PC-9 (cell line): Measurements from ENCODE around the gene MARCHF11. TPM values are rescaled to one million over a fixed set of nuclear protein-coding genes. Genes with fewer than 3 reads are reported as not detected.

ENCODE experiments used
- BruUV-seq: library from RNA; stranded (reverse); fragments of 400-500 nt; replicated peaks from 2 replicates; lab custom pipeline; 2021; lab: Mats Ljungman, UMichigan
- CTCF ChIA-PET: fragments of 300-600 bp; sonication (Branson Sonifier 250); formaldehyde crosslinking; loops from one replicate; lab custom pipeline; 2022; ENCODE audit warnings: antibody characterized with exemption; lab: Charles Lee
- POLR2A ChIA-PET: fragments of 300-600 bp; sonication (Branson Sonifier 250); formaldehyde crosslinking; loops from one replicate; lab custom pipeline; 2022; ENCODE audit warnings: antibody characterized with exemption; ENCODE audit not compliant: unreplicated experiment; lab: Charles Lee
- DNase-seq, 2 experiments: peaks; one replicate each; pipeline versions ENCODE4 v3.0.0 to v3.0.0-alpha.2; 2015 to 2022; ENCODE audit warnings: mixed read lengths in 1 of 2
- H2AFZ ChIP-seq: fragments of 200-600 bp; sonication (generic); 2 replicates; pipeline ENCODE4 v1.8.1; 2017; ENCODE audit warnings: antibody characterized with exemption
- H3F3A ChIP-seq: fragments of 200-600 bp; sonication (generic); 2 replicates; pipeline ENCODE4 v1.8.1; 2017; ENCODE audit warnings: antibody characterized with exemption, mild to moderate bottlenecking, low read depth; ENCODE audit not compliant: insufficient read depth
- H3K27ac ChIP-seq: fragments of 200-600 bp; sonication (generic); 2 replicates; pipeline ENCODE4 v1.6.1; 2016; ENCODE audit warnings: mixed run types
- H3K27me3 ChIP-seq: fragments of 200-600 bp; sonication (generic); 2 replicates; pipeline ENCODE4 v1.6.1; 2016; ENCODE audit warnings: low read depth, mixed run types; ENCODE audit not compliant: insufficient read depth
- H3K36me3 ChIP-seq: fragments of 200-600 bp; sonication (generic); 2 replicates; pipeline ENCODE4 v1.6.1; 2016; ENCODE audit warnings: low read depth, mixed run types
- H3K4me1 ChIP-seq: fragments of 200-600 bp; sonication (generic); replicated peaks from 2 replicates; pipeline ENCODE4 v1.6.1; 2016; ENCODE audit warnings: mixed run types; ENCODE audit not compliant: insufficient read depth
- H3K4me2 ChIP-seq: fragments of 200-600 bp; sonication (generic); 2 replicates; pipeline ENCODE4 v1.6.1; 2017; ENCODE audit warnings: mixed run types
- H3K4me3 ChIP-seq: fragments of 200-600 bp; sonication (generic); 2 replicates; pipeline ENCODE4 v1.6.1; 2016; ENCODE audit warnings: mixed run types
- H3K79me2 ChIP-seq: fragments of 200-600 bp; sonication (generic); 2 replicates; pipeline ENCODE4 v1.6.1; 2017; ENCODE audit warnings: low read depth, mixed run types
- H3K9me2 ChIP-seq: fragments of 200-600 bp; sonication (generic); 2 replicates; pipeline ENCODE4 v1.8.1; 2017; ENCODE audit warnings: mild to moderate bottlenecking; ENCODE audit not compliant: insufficient read depth
- H3K9me3 ChIP-seq: fragments of 200-600 bp; sonication (generic); 2 replicates; pipeline ENCODE4 v1.8.1; 2016; ENCODE audit warnings: low read depth; ENCODE audit not compliant: insufficient read depth
- H4K20me1 ChIP-seq: fragments of 200-600 bp; sonication (generic); 2 replicates; pipeline ENCODE4 v1.8.1; 2017; ENCODE audit not compliant: insufficient read depth
- EZH2 ChIP-seq: fragments of 200-600 bp; sonication (generic); IDR thresholded peaks from 2 replicates; pipeline ENCODE4 v1.8.0; 2017; ENCODE audit warnings: antibody characterized with exemption, low read depth
- intact Hi-C: fragments of 100-400 bp; cut with micrococcal nuclease; formaldehyde crosslinking; loops from one replicate; pipeline ENCODE4 v1.10.0; 2022; ENCODE audit not compliant: unreplicated experiment
- total RNA-seq: library from RNA; stranded (reverse); gene quantifications from 2 replicates; pipeline ENCODE4 v1.2.3, GENCODE V29; 2021
- TF ChIP-seq, protein P1 (sequence below): fragments of 200-600 bp; sonication (generic); conservative IDR thresholded peaks from 2 replicates; pipeline ENCODE4 v1.6.1; 2017; ENCODE audit warnings: mixed run types, antibody characterized with exemption, mild to moderate bottlenecking, moderate library complexity

Gene MARCHF11
- total RNA-seq, 1 experiment from 2014 or later, result not detected

DNA sequence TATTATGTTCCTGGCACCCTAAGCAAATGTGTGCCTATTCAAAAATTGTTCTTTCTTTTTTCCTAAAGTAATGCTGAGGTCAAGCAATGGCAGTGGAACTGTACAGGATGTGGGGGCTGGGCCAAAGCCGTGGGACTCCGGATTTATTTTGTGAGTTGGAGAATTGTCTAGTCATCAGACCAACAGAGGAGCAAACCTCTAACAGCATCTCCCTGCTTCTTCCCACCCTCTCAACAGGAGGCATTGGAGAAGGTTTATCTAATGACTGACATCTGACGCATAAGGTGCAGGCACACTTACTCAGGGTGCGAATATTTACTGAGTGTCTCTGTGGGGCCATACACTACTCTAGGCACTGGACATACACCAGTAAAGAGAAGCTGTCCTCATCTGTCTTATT is 38.6 kb downstream of the MARCHF11 start:
- BruUV-seq, result no TSS peak
- POLR2A ChIA-PET, result no interaction called here

DNA sequence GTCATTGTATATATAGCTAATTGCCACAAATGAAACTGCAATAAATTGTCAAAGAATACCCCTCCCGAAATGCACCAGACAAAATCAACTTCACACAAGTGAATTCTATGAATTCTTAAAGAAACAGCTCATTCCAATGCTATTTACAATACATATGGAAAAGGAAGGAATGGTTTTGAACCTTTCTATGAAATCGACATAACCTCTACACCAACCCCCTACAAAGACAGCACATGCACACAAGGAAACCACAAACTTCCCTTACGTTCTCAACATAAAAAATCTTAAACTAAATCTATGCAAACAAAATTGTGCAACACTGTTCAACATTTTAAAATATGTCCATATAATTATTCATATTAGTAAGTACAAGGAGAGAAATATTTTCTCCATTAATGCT is 39.2 kb downstream of the MARCHF11 start:
- POLR2A ChIA-PET, result no interaction called here

More for the DNA sequence above, 38.6 kb downstream of the MARCHF11 start:
- Histone ChIP-seq H3K9me2 (no peaks in the 10 kb centered on the region; the same call in 1 of the 2 replicates), H3K4me1 (no peaks in the 10 kb centered on the region), H3K27ac (no peak overlapping the region), H2AFZ (no peak overlapping the region), H3K4me2 (no peak overlapping the region), H3K4me3 (no peak overlapping the region), H3K9me3 (no peaks in the 10 kb centered on the region), H4K20me1 (no peaks in the 10 kb centered on the region), H3F3A (no peaks in the 10 kb centered on the region), H3K79me2 (no peaks in the 10 kb centered on the region), H3K27me3 (peaks cover 13% of the 10 kb centered on the region), H3K36me3 (no peaks in the 10 kb centered on the region)
- intact Hi-C loops, result no loop called here
- DNase-seq, result no peak
- CTCF ChIA-PET, result no interaction called here
- TF ChIP-seq, protein P1, sequence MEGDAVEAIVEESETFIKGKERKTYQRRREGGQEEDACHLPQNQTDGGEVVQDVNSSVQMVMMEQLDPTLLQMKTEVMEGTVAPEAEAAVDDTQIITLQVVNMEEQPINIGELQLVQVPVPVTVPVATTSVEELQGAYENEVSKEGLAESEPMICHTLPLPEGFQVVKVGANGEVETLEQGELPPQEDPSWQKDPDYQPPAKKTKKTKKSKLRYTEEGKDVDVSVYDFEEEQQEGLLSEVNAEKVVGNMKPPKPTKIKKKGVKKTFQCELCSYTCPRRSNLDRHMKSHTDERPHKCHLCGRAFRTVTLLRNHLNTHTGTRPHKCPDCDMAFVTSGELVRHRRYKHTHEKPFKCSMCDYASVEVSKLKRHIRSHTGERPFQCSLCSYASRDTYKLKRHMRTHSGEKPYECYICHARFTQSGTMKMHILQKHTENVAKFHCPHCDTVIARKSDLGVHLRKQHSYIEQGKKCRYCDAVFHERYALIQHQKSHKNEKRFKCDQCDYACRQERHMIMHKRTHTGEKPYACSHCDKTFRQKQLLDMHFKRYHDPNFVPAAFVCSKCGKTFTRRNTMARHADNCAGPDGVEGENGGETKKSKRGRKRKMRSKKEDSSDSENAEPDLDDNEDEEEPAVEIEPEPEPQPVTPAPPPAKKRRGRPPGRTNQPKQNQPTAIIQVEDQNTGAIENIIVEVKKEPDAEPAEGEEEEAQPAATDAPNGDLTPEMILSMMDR, result no peak
- TF ChIP-seq EZH2, result no peak

DNA sequence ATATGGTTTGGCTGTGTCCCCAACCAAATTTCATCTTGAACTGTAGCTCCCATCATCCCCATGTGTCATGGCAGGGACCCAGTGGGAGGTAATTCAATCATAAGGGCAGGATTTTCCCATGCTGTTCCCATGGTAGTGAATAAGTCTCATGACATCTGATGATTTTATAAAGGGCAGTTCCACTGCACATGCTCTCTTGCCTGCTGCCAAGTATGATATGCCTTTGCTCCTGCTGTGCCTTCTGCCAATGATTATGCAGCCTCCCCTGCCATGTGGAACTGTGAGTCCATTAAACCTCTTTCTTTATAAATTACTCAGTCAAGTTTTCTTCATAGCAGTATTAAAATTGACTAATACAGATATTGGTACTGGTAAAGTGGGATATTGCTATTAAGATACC is 42.4 kb downstream of the MARCHF11 start:
- H3K4me3 ChIP-seq, result no peak overlapping the region
- H3K27me3 ChIP-seq, result peaks cover 8% of the 10 kb centered on the region
- no peaks in the 10 kb centered on the region for H3K79me2 ChIP-seq
- POLR2A ChIA-PET, result no interaction called here
- no peak overlapping the region for H3K4me2 ChIP-seq
- no peaks in the 10 kb centered on the region for H3K9me3 ChIP-seq
- no peaks in the 10 kb centered on the region; the same call in 1 of the 2 replicates for H3K9me2 ChIP-seq
- TF ChIP-seq EZH2, result no peak
- TF ChIP-seq, protein P1, result no peak
- H3K4me1 ChIP-seq, result no peaks in the 10 kb centered on the region
- H3F3A ChIP-seq, result no peaks in the 10 kb centered on the region
- BruUV-seq, result no TSS peak
- H3K36me3 ChIP-seq, result no peaks in the 10 kb centered on the region
- no peaks in the 10 kb centered on the region; the same call in 1 of the 2 replicates for H4K20me1 ChIP-seq
- no peak overlapping the region for H3K27ac ChIP-seq
- intact Hi-C loops, result loop anchor here (5.0 kb wide), 1 partner anchor 440 kb away; no protein-coding TSS in a partner anchor
- no peak overlapping the region for H2AFZ ChIP-seq
- CTCF ChIA-PET, result no interaction called here
- no peak for DNase-seq

More for the DNA sequence above, 39.2 kb downstream of the MARCHF11 start:
- Histone ChIP-seq H3K27me3 (peaks cover 13% of the 10 kb centered on the region), H2AFZ (no peak overlapping the region), H3K4me1 (no peaks in the 10 kb centered on the region), H4K20me1 (no peaks in the 10 kb centered on the region), H3K4me3 (no peak overlapping the region), H3K27ac (no peak overlapping the region), H3K79me2 (no peaks in the 10 kb centered on the region), H3K9me2 (no peaks in the 10 kb centered on the region; the same call in 1 of the 2 replicates), H3F3A (no peaks in the 10 kb centered on the region), H3K9me3 (no peaks in the 10 kb centered on the region), H3K4me2 (no peak overlapping the region), H3K36me3 (no peaks in the 10 kb centered on the region)
- intact Hi-C loops, result no loop called here
- no peak for DNase-seq
- CTCF ChIA-PET, result no interaction called here
- BruUV-seq, result no TSS peak
- TF ChIP-seq EZH2, result no peak
- TF ChIP-seq, protein P1, result no peak
